HG03175 (cell line): ENCODE results near the gene SDC4.
"Not testable (repeated sequence)": the region's sequence is repeated elsewhere in the genome, so short reads cannot be mapped to it uniquely, and the experiment has no call there.

ENCODE experiments used
- ATAC-seq: cut with Tn5 transposase; IDR thresholded peaks from one replicate; pipeline ENCODE4 v1.9.1; 2021; ENCODE audit warnings: mild to moderate bottlenecking, moderate library complexity; ENCODE audit not compliant: unreplicated experiment

Gene SDC4

DNA sequence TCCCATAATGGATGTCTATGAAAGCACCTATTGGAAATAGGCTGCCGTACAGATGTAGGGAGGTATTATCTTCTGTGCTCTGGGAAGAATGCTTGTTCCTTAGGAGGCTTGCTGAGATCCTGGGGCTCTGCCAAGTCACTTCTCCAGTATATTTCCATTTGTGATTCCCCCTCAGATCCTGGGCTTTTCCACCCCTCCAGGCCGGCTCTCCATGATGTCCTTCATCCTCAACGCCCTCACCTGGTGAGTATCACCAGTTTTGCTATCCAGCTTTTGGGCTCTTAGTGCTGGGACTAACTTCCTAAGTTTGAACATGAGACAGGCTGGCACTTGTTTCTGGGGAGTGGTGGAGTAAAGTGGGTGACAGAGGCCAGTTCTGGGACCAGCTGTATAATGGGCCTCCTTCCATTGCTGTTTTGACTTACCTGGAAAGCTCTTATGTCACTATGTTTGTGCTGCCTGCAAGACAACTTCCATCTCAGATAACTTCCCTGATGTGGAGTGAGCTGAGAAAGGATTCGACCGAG is 17.3 kb upstream of the SDC4 start:
- ATAC-seq = no peak

DNA sequence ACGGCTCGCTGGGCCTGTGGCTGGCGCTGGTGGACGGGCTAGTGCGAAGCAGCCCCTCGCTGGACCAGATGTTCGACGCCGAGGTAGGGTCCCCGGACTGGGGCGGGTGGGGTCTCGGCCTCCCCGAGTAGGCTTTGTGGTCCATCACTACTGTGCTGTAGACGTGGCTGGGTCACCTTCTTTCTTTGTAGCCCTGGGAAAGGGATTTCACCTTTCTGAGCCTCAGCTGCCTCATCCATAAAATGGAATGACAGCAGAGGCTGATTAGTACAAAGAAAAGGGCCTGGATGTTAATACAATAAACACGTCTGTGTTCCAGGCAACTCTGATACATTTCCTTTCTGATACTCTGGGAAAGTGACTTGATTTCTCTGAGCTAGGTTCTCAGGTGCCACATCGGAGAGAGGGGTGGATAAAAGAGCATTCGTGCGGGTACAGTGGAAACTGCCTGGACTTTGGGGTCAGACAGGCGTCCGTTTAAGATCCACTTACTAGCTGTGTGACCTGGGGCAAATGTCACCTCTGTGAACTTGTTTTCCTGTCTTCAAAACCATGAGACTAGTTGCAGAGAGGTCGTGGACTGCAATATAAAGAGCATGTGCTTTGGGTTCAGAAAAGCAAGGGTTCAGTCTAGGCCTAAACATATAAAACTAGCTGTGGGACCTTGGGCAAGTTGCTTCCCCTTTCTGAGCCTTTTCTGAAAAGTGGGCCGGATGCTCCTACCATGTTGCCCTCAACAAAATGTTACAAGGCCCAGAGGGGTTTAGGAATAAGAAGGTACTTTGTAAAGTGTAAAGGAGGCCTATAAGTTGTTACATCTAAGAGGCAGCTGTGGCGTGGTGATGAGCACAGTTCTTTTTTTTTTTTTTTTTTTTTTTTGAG is 15.6 kb upstream of the SDC4 start:
- ATAC-seq = no peak

DNA sequence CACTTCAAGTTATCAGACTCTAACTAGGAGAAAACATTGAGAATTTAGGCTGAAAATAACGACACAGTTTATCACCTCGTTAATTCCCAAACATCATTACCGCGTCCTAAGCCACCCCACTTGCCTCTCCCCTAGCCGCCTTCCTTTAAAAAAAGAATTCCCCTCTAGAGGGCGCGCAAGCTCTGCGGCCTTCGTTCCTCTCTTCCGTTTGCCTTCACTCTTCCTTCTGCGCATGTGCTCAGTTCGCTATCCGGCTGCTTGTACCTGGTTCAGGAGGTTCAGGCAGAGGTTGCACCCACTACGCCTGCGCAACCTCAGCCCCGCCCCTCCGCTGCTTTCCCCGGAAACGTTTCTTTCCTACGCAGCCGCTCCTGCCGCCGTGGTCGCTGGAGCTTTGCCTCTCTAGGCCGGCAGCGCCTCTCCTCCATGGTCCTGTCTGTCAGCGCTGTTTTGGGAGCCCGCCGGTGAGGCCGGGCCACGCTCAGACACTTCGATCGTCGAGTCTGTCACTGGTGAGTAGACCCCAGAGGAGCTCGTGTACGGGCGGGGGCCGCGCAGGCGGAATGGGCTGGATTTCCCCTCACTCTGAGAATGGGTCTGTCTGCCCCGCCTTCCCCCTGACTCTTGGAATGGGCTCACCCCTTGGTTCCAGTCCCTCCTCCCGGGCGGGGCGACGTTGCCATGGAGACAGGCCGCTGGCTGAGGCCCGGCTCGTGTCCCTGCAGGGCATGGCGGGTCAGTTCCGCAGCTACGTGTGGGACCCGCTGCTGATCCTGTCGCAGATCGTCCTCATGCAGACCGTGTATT is 14.8 kb upstream of the SDC4 start, which contains the start of gene SYS1:
SYS1 (plus strand) TSS at position 353 of the 807 bp plus-strand sequence; CDS start at position 729, 376 bp downstream.
- peak; percentile 87 for ATAC-seq

DNA sequence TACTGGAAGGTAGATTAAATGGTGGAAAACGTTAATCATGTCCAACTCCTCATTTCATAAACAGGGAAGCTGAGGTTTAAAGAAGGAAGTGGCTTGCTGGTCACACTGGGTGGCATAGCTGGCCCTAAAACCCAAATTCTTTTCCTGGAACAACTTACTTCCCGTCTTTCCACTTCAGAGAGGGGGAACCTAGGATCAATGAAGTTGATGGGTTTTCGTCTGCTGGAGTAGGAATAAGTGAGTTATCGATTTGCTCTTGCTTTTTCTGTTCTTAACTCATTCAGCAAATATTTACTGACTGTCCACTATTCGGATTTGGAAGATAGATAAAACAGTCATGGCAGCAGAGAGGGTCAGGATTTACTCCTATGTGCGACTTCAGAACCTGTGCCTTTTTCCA is 13.6 kb upstream of the SDC4 start:
- no peak for ATAC-seq

DNA sequence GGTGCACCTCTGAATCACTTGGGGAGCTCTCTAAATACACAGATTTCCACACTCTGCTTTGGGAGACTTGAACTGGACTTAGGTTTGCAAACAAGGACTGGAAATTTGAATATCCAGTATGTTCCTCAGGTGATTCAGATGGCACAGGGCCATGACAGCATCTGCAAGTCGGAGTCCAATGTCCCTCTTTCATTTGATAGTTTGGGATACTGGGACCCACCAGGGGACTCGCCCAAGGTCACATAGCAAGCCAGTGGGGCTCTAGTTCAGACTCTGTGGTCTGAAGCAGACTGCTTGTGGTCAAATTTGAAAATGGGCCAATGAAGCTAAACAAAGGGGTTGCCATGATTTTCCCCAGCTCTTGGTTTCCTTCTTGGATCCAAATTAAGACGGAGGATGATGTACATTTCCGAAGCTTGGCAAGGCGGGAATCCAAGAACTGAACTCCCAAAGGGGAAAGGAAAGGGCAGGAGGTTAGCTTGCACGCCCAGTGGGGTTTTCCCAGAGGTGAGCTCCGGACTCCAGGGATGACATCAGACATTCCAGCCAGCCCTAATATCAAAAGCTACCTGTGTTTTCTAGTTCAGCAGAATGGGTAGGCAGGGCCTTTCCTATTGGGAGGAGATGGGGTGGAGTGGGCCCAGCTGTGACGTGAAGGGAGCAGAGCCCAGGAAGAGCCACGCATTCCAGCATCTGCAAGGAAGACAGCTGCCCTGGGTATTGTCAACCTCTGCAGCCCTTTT is 11.4 kb upstream of the SDC4 start:
- no peak for ATAC-seq

DNA sequence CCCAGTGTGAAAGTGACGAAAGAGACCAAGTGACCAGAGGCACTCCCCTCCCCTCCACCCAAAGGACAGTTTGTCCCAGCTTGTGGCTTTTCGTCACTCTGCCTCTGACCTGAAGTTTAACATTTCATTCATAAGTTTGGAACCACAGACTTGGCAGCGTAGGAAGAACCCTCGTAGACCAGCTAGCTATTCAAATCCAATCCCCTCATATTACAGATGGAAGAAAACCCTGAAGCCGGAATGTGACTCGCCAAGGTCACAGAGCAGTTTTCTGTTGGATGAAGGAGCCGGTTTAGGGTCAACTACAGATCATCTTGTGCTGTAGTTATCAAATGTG is 10.8 kb upstream of the SDC4 start:
- no peak for ATAC-seq

DNA sequence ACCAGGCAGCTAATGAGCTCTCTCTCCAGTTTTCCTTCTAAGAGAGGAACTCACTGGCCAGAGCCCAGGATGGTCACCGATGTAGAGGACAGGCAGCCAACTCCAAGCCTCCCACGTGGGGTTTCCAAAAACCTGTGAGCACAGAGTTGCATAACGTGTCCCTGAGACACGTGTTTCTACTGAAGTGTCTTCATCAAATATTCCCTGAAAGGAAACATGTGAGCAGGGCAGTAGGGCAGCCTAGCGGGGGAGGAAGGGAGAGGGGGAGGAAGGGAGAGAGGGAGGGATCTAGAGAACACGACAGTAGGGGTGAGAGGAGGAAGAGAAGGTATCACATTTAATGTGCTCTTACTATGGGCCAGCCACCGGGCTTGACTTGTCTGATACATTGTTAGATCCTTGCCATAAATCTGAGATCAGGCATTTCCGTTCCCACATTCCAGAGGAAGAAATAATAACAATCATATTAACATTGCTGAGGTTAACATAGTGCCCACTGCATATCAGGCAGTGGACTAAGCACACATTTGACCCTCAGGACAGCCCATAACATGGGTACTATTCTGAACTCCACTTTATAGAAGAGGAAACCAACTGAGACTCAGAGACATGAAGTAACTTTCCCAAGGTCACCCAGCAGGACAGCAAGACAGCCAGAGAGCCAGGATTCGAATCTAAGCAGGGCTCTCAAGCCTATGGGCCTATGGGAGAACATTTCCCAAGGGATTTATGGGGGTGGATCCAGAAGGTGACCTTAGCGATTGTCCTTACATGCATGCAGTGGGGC is 10.3 kb upstream of the SDC4 start:
- ATAC-seq = no peak

DNA sequence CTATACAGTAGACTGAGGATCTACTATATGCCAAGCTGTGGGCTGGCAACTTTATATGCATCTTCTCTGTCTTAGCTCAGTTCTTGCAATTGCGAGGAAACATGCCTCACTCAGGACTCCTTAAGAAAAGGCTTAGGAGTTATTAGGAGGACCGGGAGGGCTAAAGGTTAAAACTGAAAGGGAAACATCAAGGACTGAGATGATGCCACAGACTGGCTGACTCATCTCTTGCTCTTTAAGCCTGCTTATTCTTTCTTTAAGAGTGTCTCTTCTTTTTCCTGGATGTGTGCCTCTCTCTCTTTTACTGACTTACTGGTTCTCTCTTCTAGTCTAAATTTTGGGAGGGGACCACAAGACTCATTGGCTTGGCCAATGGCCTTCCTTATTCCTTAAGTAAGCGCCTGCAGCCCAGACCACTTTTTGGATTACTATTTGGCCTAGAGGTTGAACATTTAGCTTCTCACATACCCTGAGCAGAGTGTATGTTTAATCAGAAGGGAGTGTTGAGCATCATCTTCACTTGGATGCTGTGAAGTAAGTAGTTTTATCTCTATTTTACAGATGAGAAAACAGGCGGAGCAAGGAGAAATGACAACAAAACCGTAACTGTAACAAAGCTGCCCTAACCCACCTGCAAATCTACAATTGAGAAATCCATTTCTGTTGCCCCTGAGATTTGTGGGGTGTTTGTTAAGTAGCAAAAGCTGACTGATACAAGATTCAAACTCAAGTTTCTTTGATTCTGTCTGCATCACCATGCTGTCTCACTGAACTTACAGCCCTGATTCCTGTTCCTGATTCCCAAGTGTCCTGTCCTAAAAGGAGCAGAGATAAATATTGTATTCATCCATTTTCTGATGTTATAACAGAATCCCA is 7.2 kb upstream of the SDC4 start:
- no peak for ATAC-seq

DNA sequence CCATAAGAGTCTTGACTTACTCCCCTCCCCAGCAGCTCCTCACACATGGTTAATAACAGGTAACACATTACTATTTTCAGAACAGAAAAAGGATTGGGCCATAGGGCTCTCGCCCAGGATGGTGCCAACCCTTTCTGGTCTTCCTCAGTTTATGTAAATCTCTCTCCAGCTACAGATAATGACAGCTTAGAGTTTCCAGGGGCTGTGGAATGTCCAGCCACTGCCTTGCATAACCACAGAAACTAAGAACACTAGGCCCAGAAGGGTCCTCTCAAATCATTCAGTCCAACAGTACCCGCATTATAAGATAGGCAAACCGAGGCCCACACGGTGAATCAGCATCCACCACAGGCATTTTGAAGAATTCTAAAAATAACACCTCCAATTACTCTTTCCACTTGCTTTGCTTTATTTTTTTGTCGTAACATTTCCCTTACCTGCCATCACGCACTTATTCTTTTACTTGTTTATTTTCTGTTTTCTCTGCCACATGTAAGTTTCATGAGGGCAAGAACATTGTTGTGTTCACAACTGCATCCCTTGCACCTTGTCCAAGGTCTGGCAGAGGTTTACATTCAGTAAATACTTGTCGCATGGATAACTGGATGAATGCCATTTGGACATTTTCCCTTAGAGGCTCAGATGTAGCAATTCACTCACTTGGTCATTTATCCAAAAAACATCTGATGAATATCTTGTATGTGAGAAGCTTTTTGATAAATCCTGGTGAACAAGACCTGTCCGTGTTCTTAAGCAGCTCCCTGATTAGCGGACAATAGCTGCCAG is 6.4 kb upstream of the SDC4 start:
- ATAC-seq = no peak

DNA sequence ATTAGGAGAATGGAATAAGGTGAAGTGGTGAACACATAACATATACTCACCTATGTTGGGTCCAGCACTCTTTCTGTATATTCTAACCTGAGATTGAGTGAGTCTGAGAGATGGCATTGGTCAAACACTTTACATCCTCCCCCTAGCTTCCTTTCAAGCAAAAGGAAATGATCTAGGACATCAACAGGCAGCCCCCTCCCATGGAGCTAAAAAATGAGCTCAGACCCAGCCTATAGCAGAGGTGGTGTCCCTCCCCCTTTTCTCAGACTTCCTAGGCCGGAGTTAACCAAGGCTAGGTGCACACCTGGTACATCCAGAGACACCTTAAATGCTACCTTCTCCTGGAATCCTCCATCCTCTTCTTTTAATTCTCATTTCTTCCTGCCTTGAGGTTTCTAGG is 5.5 kb upstream of the SDC4 start:
- ATAC-seq = no peak

DNA sequence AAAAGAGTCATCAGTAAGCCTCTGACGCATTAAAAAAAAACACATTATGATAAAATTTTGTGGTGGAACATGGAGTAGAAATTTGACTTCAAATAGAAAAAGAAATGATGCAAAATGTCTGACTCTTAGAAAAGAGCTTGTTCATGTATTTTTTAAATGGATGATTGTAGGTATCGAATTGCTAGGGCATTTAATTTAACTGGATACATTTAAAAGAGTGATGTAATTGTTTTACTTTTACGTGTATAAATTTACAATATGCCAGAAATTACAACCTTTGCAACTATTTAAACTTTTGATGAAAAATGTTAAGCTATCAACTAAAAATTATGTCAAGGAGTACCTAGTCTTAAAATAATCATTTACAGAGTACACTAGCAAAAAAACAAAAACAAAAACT is 4.5 kb upstream of the SDC4 start:
- ATAC-seq = no peak

DNA sequence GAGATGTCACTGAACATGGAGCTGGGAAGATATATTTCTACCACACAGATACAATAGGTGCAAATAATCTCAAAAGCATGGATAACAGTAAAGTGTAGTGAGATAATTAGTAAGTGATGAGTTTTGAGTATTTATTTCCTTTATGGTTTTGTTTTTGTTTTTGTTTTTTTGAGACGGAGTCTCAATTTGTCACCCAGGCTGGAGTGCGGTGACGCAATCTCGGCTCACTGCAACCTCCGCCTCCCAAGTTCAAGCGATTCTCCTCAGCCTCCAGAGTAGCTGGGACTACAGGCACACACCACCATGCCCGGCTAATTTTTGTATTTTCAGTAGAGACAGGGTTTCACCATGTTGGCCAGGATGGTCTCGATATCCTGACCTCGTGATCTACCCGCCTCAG is 2.6 kb upstream of the SDC4 start:
- ATAC-seq = not testable (repeated sequence)

DNA sequence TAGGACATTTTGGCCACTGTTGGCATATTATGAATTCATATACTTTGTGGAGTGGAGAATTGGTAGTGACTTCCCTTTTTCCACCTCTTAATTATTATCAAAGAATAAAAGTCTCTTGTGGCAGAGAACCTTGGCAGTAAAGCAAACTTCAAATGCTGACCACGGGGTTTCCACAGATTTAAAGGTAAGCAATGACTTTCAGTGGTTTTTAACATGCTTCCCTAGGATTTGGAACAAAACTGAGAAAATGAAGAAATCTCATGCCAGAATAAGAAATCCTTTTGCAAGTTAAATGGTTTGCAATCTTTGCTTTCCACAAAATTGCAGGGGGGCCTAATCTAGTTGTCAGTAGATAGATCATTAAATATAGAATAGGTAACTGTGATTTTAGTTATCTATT is 2.0 kb upstream of the SDC4 start:
- no peak for ATAC-seq

DNA sequence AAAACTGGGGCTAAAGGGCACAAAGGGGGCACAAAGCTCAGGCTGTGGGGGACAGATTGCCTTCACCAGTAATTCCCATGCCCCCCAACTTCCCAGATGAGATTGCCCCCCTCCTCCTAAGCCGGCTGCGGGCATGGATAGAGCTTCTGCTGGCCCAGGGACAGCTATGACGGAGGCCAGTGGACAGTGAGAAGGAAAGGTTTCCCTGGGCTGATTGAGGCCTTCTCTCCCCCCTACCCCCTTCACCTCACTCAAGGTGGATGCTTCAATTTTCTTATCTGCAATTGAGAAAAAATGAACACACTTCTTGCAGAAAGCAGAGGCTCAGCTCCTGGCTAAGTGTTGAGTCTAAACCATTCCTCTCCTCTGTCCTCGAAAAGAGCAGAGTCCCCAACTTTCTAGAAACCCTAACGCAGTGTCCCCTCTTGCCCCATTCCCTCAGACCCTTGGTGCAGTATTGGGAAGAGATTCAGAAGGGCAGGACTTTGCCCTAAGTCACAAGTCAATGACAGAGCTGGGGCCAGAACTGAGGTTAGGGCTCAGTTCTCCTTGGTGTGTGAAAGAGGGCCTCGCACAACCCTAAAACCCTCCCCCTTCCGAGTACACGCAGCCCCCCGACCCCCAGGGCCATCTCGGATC is 808 bp downstream of the SDC4 start:
- ATAC-seq = no peak

DNA sequence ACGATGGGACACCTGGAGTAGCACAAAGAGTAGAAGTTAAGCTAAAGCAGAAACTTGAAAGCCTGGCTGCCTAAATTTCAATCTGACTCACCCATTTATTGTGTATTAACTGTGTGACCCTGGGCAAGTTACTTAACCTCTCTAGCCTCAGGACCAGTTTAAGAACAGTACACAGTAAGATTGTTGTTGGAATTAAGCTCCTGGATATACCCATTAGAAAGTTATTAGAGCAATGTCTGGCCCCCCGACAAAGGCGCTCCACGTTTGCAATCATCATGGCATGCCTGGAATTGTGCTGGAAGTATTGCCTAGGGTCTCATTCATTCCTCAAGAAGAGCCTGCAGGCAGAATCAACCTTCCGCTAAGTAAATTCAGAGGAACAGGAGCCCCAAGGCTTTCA is 1.4 kb downstream of the SDC4 start:
- no peak for ATAC-seq

DNA sequence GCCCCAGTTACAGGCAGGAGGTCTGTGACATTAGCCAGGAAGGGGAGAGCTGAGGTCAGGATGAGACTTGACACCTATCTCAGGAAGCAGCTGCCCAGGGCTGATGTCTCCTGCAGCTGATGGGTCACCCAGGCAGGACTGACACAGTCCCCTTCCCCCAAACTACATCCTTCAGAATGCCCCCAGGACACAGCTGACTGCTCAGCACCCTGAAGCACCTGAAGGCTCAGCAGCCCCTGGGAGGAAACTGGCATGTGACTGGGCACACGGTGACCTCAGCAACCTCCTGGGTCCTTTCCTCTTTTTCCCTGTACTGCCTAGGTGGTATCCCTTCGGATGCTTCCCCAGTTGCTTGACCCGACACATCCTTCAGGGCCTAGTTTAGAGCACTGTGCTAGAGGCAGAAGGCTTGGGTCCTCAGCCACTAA is 1.9 kb downstream of the SDC4 start:
- ATAC-seq = no peak

DNA sequence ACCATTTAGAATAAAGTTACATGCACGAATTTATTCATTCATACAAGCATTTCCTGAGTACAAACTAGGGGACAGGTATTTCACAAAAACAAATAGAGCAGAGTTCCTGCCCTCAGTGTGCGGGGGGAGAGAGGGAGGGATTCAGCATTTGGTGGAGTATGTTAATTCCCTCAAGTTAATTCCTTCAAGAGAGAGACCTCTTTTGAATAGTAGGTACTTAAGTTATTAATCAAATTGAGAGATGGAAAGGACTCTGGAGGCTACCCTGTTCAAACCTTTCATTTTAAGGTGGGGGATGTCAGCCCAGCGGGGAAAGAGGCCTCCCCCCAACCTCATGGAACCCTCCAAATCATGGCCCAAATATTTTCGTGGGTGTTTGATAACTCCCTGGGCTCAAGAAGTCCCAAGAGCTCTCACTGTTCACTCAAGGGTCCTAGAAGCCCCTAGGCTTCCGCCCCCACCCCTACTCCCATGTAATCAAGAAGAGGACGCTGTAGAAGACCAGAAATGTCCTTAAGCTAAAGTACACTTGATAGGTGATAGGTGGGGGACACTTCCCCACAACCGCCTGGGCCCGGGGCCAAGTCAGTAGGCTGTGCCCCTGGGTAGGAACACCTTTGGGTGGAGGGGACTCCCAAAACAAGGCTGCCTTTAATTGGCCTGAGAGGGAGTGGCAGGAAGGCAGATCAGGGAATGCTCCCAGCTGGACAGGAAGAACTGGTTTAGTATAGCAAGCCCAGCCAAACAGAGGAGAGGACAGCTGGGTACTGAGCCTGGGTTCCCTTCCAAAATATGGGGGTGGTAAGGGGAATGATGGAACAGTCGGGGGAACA is 2.9 kb downstream of the SDC4 start:
- no peak for ATAC-seq
